Stimulated activated CD4-positive, alpha-beta T cell treated with anti-CD3 and anti-CD28 coated beads, Interleukin-12 subunit alpha, Interleukin-12 subunit beta, amount 100 ng/mL, for 24 hours (primary cell): Measurements from ENCODE around the gene RRM1.
"Not testable (repeated sequence)": the region's sequence is repeated elsewhere in the genome, so short reads cannot be mapped to it uniquely, and the experiment has no call there.

Source experiments
- DNase-seq, 2 experiments: peaks; one replicate each; pipeline ENCODE4 v3.0.0-alpha.2; 2020; ENCODE audit warnings: low read depth in 2 of 2

The RRM1 gene

DNA sequence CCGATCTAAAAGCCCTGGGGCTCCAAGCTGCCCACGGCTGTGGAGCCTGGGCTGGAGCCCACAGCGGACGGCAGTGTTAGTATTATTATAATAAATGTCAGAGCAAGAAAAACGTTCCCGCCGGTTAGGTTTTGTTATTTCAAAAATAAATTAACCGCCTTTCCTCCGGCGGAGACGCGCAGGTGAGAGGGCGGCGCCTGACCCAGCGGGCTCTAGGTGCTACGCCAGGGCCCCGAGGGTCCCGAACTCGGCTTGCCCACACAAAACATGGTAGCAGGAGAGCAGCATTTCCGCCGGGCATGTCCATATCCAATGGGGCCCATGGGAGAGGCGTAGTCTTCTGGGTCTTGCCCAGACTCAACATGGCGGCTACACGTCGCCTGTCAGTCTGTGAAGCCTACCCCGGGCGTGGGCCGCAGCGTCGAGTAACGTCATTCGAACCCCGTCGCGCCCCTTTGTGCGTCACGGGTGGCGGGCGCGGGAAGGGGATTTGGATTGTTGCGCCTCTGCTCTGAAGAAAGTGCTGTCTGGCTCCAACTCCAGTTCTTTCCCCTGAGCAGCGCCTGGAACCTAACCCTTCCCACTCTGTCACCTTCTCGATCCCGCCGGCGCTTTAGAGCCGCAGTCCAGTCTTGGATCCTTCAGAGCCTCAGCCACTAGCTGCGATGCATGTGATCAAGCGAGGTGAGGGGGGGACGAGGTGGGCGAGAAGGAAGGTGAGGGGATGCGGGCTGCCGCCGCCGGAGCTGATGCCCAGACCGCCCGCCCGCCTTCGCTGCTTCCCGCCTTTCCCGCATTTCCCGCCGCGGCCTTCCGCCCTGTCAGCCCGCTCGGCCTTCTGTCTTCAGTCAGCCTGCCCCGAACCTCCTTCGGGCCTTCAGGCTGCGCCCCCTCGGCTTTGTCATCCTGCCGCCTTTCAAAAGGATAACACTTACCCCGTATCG lies at the start of gene RRM1:
Gene RRM1 (plus strand): TSS at position 452 of the 944 bp plus-strand sequence. CDS start 214 bp downstream, at position 666.
- peak; percentile 93 to 94 for DNase-seq

DNA sequence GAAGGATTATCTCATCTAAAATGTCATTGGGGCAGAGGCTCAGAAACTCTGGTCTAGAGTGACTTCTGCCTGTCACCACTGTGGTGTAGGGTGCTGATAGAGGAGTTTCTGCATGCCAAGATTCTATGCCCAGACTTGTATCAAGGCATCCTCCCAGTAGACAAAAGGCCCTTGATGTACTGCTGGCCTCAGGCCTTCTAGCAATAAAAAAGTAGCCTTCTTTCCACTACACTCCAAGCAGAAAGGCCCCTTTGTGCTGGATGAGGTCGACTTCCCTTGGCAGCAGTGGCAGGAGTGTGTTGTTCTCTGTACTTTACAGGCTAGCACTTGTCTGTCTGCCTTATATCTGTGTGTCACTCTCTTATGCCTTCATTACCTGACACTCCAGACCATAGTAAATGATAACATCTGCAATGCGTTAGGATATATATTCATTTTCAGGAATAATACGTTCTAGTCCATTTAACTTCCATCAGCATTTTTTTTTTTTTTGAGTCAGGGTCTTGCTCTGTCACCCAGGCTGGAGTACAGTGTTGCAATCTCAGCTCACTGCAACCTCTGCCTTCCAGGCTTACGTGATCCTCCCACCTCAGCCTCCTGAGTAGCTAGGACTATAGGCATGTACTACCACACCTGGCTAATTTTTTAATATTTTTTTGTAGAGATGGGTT lies 49.5 kb upstream of the RRM1 start:
- DNase-seq: no peak

DNA sequence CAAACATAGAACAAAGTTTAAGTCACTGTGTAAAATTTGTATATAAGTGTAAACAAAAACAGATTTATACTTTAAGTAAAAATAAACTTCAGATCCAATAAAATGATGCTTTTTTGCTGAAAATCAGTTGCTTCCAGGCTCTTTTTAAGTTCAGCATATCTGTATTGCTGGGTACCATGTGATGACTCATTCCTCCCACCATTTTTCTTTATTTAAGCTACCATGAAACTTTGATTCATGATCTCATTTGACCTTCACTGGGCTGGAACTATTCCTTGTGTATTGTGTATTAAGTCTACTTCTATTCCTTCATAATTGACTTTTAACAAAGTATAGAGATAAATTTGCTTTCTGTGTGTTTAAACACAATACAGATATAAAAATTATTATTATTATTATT lies 46.3 kb upstream of the RRM1 start:
- DNase-seq: no peak

DNA sequence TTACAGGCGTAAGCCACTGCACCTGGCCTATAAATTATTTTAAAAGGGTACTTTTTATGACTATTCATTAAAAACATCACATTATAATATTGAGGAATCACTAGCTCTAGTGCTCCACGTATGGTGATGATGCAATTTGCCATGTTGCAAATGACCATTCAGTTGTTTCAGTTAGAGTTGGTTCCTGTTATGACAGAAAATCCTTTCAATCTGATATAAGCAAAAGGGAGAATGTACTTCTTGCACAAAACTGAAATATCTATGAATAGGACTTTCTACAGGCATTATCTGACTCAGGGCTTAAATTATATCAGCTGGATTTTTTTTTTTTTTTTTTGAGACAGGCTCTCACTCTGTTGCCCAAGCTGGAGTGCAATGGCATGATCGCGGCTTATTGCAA lies 45.6 kb upstream of the RRM1 start:
- no peak for DNase-seq

DNA sequence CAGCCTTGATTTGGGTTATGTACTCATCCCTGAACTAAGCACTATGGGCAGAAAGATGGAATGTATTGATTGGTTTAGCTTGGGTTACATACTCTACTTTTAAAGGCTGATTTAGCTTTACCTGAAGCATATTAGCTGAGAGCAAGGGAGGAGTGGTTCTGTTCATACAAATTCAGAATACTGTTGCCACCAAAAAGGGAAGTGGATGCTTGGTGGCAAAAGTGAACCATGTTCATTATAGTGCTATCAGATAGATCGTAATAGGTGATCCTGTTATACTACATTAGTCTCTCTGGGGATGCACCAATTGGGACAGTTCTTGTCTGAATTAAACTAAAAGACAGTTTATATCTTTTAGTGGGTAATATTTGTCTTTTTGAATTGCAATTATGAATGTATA lies 44.5 kb upstream of the RRM1 start:
- no peak for DNase-seq

DNA sequence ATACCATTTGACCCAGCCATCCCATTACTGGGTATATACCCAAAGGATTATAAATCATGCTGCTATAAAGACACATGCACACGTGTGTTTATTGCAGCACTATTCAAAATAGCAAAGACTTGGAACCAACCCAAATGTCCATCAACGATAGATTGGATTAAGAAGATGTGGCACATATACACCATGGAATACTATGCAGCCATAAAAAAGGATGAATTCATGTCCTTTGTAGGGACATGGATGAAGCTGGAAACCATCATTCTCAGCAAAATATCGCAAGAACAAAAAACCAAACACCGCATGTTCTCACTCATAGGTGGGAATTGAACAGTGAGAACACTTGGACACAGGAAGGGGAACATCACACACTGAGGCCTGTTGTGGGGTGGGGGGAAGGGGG lies 41.4 kb upstream of the RRM1 start:
- DNase-seq: not testable (repeated sequence)

DNA sequence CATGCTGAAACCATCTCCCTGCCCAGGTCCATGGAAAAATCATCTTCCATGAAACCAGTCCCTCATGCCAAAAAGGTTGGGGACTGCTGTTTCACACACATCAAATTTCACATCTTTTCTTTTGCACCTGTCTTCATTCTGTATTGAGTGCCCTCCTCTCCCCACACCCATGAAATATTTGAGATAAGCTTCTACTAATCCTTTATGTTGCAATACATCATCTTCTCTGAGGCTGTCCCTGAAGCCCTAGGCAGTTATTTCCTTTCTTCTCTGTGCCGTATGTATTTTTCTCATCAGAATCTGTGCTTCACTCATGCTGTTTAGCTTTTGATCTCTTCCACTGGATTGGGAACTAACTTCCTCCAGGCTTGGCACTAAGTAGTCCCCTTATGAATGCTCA lies 40.0 kb upstream of the RRM1 start:
- no peak for DNase-seq

DNA sequence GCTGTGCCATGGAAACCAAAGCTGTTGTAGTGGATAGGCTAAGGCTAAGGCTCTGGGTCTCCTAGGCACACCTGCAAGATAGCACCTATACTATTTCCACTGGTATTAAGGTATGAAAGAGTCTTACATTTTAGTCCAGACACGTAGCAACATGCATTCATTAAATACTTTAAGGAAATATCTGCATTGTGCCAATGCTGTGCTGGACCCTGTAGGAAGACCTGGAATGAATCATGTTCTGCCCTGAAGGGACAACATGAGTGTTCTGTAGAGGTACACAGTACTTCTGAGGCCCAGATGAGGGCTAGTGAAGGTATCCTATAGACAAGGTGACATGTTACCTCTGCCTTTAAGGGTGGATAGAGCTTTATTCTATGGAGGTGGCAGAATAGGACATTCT lies 35.2 kb upstream of the RRM1 start:
- DNase-seq: no peak

DNA sequence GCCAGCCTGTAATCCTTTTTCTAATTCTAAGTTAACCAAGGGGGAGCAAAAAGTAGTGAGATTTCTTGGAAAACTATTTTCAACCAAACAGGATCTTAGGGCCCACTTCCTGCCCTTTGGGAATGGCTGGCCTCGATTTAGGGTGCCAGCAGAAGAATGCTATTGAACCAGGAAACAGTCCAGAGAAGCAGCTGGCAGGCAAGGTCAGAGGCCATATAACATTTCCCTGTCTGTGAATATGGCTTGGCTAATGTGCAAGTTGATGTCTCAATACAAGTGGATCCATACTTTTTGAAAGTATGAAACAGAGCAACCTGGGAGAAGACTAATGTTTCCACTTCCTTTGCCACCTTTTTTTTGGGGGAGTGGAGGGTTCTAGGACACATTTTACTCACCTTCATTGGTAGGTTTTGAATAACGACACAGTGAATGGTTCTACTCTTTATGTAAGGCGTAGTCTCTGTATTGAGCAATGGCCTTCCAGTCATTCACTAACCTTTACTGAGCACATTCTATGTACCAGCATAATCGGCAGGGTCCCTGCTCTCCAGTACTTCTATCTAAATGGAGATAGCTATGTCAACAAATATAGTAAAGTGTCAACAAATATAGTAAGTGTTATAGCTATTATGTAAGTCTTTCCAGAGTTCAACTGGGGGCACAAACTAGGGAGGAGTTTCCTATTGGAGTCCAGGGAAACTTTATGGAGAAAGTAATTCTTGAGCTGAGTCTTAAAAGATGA lies 34.2 kb upstream of the RRM1 start:
- no peak for DNase-seq

DNA sequence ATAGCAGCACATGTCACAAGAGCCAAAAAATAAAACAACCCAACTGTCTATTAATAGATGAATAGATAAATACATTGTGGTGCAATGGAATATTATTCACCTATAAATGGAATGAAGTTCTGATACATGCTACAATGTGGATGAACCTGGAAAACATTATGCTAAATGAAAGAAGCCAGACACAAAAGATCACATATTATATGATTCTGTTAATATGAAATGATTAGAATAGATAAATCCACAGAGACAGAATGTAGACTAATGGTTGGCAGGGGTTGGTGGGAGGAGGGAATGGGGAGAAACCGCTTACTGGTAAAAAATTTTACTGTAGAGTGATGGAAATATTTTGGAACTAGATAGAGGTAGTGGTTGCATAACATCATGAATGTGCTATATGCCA lies 32.9 kb upstream of the RRM1 start:
- no peak for DNase-seq

DNA sequence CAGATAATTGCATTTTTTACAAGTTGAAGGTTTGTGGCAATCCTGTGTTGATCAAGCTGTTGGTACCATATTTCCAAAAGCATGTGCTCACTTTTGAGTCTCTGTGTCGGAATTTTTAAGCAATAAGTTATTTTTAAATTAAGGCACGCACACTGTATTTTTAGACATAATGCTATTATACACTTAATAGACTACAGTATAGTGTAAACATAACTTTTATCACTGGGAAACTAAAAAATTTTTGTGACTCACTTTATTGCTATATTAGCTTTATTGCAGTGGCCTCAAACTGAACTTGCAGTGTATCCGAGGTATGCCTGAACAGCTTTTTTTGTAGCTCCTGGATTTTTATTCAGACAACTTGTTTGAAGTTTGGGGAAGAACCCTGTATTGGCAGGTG lies 31.3 kb upstream of the RRM1 start:
- no peak for DNase-seq

DNA sequence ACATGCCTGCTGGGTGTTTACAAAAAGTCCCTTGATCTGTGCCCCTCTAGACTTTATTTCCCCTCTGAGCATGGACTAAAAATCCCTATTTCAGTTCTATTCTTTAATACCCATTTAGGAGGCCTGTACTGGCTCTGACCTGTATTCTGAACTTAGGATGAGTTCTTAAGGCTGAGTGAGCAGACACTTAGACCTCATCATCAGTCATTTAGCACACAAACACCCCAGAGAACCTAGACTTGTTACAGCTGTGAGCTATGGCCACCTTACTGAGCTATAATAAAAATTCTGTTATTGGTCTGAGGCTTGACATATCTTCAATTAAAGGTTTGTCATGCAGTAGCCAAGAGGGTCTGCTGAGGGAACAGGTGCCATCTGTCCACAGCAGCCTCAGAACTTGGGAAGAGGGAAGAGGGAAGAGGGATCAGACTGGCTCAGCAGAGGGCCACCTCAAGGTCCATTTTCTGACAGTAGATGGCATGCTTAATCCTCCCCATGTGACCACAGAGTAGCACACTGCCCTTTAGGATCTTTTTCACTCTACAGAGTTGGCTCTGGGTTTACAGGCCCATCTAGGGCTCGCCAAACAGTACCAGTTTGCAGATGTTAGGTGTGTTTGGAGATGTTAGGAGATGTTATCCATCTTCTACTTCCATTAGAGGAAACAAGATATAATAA lies 30.2 kb upstream of the RRM1 start:
- no peak for DNase-seq

DNA sequence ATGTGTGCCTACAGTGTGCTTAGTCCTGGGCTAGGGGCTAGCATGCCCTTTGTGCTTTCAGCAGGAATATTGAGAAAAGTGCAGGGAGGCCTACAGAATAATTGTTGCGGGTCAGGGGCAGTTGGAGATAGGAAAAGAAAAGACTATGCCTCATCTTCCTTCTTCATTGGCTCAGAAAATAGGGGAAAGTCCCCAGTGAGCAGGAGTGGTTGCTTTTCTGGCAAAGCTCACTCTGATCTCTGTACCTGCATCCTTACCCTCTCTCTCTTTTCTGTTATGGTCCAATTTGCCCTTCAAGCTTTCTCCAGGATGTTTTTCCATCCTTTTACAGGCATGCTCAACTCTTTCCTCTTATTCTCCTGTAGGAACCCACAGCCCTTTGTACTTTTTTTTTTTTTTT lies 29.5 kb upstream of the RRM1 start:
- no peak for DNase-seq

DNA sequence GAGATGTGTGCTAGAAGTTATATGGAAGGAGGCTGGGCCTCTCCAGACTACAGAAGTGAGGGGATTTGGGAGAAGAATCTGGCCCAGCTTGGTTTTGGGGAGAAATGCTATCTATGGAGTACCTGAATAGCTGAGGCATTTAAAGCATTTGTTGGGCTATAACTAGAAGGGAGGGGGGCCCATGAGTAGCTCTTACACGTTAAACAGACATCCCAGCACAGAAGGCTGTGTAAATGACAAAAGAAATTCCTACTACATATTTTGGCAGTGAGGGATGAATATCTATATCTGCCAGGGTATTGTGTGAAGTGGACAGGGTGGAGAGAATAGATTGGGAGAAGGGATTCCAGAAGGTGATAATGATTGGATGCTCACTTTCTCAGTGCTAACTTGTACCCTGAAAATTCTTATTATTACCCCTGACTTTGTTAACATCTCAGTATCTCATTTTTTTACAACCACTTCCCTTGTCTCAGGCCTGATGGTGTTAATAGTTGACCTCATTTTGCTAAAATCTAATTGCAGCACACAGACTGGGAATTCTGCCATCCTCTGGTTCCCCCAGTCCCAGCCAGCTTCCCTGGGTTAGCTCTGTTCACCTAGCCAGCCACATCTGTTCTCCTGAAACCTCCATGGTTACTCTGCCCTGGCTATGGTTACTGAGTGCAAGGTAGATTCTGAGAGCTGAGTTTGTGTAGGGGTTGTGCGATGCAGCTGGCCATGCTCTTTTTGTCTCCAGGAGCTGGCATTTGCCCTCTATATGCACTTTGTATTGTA lies 28.8 kb upstream of the RRM1 start:
- DNase-seq: no peak

DNA sequence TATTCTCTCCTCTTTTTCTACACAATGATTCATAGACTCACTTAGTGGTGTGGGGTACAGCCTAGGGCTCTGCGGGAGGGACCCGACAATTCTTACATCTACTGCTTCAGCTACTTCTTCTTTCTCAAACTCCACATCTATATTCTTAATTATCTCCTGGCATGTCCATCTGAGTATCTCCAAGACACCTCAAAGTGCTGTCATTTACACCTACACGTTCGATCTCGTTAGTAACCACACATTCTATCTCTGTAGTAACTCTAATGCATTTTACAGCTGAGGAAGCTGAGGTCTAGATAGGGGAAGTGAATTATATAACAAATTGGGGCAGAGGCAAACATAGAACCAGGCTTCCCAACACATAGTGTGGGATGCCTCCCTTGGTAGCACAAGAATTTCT lies 27.7 kb upstream of the RRM1 start:
- no peak for DNase-seq

DNA sequence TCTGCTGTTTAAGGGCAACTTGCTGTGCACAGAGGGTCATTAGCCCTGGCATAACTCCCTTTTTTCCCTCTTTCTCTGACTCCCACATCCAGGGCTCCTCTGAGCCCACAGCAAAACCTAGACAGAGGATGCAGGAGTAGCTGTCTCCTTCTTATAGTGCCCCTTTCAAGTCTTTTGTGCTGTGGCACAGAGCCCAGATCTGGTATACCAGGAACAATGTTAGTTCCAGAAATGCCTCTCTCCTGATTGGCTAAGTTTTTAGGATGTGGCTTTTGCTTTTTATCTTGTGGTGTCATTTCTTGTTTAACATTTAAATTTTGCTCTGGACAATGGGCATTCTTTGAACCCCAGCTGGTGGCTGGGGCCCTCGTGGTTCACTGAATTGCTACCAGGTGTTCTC lies 25.6 kb upstream of the RRM1 start:
- no peak for DNase-seq

DNA sequence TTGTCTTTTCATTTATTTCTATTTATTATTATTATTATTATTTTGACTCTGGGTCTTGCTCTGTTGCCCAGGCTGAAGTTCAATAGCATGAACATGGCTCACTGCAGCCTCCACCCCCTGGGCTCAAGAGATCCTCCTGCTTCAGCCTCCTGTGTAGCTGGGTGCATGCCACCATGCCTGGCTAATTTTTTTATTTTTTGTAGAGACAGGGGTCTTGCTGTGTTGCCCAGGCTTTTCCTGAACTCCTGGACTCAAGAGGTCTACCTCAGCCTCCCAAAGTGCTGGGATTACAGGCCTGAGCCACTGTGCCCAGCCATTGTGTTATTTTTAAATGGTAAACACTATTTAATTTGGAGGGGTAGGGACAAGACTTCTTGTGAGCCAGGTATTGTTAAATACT lies 23.3 kb upstream of the RRM1 start:
- DNase-seq: no peak

DNA sequence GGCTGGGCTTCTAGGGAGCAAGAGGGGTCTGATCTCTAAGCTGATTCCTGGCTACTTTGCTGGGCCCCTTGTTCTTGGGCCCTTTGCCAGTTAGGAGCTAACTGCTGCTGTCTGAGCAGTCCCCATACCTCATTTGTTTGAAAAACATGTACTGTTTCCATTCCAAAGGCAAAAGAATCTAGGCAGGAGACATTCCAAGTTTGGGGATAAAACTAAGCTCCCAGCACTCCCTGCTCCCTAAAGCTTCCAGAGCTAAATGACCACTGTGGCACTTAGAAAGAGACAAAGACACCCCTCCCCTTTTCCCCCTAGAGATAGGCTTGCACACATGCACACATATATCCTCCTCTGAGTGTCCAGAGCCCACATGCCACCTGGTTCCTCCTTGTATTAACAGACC lies 22.7 kb upstream of the RRM1 start:
- DNase-seq: no peak

DNA sequence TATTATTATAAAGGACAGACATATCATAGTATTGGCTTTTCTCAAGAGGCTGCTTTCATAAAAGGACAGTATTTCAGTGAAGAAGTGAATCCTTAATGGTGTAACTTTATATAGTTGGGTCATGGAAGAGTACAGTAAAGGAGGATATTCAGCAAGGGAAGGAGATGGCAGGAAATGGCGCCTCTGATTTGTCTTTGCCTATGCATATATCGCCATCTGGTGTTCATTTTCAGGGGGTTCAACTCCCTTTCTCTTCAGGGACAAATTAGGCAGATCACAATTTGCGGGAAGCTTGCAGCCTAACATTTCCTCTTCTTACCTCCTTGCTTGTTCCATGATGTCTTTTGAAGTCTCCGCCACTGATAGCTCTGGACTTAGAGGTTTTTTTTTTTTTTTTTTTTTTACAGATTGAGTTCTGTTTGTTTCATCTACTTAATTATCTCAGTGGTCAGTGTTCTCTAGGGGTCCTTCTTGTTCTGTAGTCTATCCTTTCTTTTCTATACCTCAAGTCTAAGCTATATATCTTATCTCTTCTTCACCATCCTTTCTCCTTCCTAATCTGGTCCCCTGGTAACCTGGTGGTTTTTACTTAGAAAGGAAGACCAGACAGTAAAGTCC lies 21.8 kb upstream of the RRM1 start:
- DNase-seq: no peak

DNA sequence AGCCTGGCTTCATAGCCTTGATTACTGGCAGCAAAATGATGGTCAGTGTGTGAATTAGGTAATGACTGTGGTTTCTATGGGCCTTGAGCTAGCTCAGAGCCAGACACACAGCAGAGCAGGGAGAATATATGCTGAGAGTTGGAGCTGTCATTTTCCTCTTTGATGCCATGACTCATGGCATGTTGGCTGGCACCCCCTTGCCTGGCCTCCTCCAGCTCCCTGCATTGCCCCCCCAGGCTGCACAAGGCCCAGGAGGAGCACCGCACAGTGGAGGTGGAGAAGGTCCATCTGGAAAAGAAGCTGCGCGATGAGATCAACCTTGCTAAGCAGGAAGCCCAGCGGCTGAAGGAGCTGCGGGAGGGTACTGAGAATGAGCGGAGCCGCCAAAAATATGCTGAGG lies 20.3 kb upstream of the RRM1 start:
- no peak for DNase-seq

DNA sequence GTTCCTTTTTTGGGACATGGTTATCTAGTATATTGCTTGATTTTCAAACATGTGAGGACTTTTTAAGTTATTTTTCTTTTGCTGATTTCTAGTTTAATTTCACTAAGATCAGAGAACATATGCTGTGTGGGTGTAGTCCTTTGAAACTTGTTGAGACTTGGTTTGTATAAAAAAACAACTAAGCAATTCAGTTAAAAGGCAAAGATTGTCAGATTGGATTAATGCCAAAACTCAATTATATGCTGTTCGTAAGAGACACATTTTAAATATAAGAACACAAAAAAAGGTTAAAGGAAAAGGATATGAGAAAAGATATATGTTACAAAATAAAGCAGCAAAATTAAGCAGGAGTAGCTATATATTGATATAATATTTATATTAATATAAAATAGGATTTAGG lies 17.8 kb upstream of the RRM1 start:
- no peak for DNase-seq
